RWPE2 (cell line): Measurements from ENCODE around the gene TMEM163.
"Not testable (repeated sequence)": the region's sequence is repeated elsewhere in the genome, so short reads cannot be mapped to it uniquely, and the experiment has no call there.

Experiments used
- ATAC-seq: fragments of 200-7000 bp; cut with Tn5 transposase; 3 replicates; pipeline ENCODE4 v1.9.1; 2021; ENCODE audit warnings: low read depth
- DNase-seq: peaks from one replicate; pipeline ENCODE4 v3.0.0-alpha.2; 2020; ENCODE audit warnings: low spot score
- H3K27ac ChIP-seq: fragments of 450-650 bp; 2 replicates; pipeline ENCODE4 v1.5.1; 2017; ENCODE audit warnings: mild to moderate bottlenecking; ENCODE audit not compliant: poor library complexity, severe bottlenecking
- H3K27me3 ChIP-seq: fragments of 250-450 bp; sonication (Bioruptor Pico); 2 replicates; pipeline ENCODE4 v1.5.1; 2021; ENCODE audit warnings: mild to moderate bottlenecking, moderate library complexity; ENCODE audit not compliant: insufficient read depth, poor library complexity, severe bottlenecking
- H3K36me3 ChIP-seq: fragments of 250-450 bp; sonication (Bioruptor Pico); 2 replicates; pipeline ENCODE4 v1.5.1; 2020; ENCODE audit warnings: low read depth, mild to moderate bottlenecking, moderate library complexity
- H3K4me1 ChIP-seq: fragments of 250-450 bp; sonication (Bioruptor Pico); 2 replicates; pipeline ENCODE4 v1.5.1; 2021; ENCODE audit warnings: mild to moderate bottlenecking, moderate library complexity; ENCODE audit not compliant: insufficient read depth, poor library complexity, severe bottlenecking
- H3K4me3 ChIP-seq: fragments of 250-450 bp; sonication (Bioruptor Pico); 2 replicates; pipeline ENCODE4 v1.5.1; 2021; ENCODE audit warnings: mild to moderate bottlenecking, moderate library complexity; ENCODE audit not compliant: severe bottlenecking
- H3K9me3 ChIP-seq: fragments of 250-450 bp; sonication (Bioruptor Pico); 2 replicates; pipeline ENCODE4 v1.5.1; 2021; ENCODE audit warnings: mild to moderate bottlenecking, moderate library complexity; ENCODE audit not compliant: severe bottlenecking
- TF ChIP-seq, protein P1 (sequence below): fragments of 450-650 bp; IDR thresholded peaks from one replicate; pipeline ENCODE4 v1.5.1; 2017; ENCODE audit warnings: mild to moderate bottlenecking, moderate library complexity; ENCODE audit not compliant: poor library complexity, severe bottlenecking

TMEM163 gene

DNA sequence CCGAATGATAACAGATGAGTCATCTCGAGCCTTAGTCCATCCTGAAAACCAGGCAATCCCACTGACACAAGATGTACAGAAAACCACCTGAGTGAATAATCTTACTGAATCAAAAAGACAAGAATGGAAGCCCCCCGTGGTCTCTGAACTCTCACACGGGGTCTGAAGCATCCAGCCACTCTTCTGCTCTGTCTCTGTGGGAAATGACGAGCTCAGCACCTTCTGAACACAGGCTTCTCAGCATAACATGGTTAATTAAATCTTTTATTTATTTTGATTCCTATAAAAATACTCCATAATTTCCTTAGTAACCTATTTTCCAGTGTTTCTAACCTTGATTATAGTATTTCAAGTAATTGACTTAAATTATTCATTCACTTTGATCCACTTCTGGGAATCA lies 203.7 kb downstream of the TMEM163 start:
- Histone ChIP-seq H3K9me3 (no peaks in the 10 kb centered on the region), H3K27ac (no peak overlapping the region), H3K36me3 (no peaks in the 10 kb centered on the region), H3K27me3 (no peaks in the 10 kb centered on the region), H3K4me1 (no peaks in the 10 kb centered on the region), H3K4me3 (no peak overlapping the region)
- DNase-seq (no peak), ATAC-seq (no peak)
- TF ChIP-seq, protein P1, sequence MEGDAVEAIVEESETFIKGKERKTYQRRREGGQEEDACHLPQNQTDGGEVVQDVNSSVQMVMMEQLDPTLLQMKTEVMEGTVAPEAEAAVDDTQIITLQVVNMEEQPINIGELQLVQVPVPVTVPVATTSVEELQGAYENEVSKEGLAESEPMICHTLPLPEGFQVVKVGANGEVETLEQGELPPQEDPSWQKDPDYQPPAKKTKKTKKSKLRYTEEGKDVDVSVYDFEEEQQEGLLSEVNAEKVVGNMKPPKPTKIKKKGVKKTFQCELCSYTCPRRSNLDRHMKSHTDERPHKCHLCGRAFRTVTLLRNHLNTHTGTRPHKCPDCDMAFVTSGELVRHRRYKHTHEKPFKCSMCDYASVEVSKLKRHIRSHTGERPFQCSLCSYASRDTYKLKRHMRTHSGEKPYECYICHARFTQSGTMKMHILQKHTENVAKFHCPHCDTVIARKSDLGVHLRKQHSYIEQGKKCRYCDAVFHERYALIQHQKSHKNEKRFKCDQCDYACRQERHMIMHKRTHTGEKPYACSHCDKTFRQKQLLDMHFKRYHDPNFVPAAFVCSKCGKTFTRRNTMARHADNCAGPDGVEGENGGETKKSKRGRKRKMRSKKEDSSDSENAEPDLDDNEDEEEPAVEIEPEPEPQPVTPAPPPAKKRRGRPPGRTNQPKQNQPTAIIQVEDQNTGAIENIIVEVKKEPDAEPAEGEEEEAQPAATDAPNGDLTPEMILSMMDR: no peak

DNA sequence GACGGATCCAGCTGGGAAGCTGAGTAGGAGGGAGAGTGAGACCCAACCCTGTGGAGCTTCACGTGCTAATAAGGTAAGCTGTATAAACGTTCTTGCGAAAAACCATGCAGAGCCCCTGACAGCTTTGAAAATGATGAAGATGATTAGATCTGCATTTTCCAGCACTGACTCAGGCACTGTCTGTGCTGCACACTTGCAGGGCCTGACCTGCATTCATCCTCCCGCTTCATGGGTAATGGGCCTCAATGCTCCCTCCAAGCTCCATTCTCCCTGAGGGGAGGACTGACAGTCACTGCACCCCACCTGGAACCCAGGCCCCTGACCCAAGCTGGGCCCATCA lies 205.4 kb downstream of the TMEM163 start:
- no peak for DNase-seq
- no peaks in the 10 kb centered on the region for H3K4me1 ChIP-seq
- no peak overlapping the region for H3K27ac ChIP-seq
- ATAC-seq: no peak
- no peaks in the 10 kb centered on the region for H3K27me3 ChIP-seq
- no peak overlapping the region for H3K4me3 ChIP-seq
- no peaks in the 10 kb centered on the region for H3K36me3 ChIP-seq
- no peaks in the 10 kb centered on the region for H3K9me3 ChIP-seq
- TF ChIP-seq, protein P1: no peak

DNA sequence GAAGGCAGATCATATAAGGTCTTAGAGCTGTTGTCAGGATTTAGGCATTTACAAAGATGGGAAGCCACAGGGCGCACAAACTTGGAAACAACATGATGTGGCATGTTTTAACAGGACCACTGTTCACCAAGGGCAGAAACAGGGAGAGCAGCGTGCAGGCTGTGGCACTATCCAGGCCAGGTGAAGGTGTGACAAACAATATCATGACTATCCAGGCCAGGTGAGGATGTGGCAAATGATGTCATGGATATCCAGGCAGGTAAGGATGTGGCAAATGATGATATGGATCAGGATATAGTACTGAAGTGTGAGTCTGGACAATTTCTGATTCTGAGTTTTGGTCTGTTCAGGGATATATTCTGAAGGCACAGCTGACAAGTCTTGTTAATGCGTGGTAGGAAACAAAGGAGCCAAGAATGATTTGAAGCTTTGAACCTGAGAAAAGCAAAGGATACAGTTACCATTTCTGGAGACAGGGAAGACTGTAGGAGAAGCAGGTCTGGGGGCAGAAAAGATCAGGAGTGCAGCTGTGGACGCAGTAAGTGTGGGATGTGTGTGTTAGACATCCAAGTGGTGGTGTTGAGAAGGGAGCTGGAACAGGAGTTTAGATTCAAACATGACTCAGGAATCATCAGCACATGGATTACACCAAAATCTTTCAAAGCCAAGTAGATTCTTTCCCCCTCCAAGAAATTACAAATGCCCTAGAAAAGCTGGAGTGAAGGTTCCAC lies 205.9 kb downstream of the TMEM163 start:
- no peaks in the 10 kb centered on the region for H3K27me3 ChIP-seq
- no peak overlapping the region for H3K27ac ChIP-seq
- DNase-seq (no peak), ATAC-seq (no peak)
- no peaks in the 10 kb centered on the region for H3K9me3 ChIP-seq
- no peaks in the 10 kb centered on the region for H3K36me3 ChIP-seq
- H3K4me3 ChIP-seq: no peak overlapping the region
- TF ChIP-seq, protein P1: no peak
- no peaks in the 10 kb centered on the region for H3K4me1 ChIP-seq

DNA sequence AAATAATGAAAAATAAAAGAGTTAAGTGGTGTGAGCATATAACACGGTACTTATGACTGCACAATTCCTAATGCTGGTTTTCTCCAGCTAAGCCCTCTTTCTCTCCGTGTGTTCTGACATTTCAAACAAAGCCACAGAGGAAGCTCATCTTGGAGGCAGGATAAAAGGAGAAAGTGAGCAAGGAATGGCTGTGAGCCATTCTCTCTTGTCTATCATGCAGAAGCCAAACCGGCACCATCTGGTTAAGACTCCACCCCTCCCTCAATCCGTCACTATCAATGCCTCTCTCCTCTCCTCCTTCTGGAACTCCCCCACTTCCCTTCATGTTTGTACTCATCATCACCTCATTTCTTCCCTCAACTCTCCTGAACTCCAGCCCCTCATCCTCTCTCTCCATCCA lies 210.4 kb downstream of the TMEM163 start:
- ATAC-seq: no peak
- TF ChIP-seq, protein P1: no peak
- Histone ChIP-seq H3K4me3 (no peak overlapping the region), H3K4me1 (no peaks in the 10 kb centered on the region), H3K9me3 (no peaks in the 10 kb centered on the region), H3K27me3 (no peaks in the 10 kb centered on the region), H3K36me3 (no peaks in the 10 kb centered on the region), H3K27ac (no peak overlapping the region)
- no peak for DNase-seq

DNA sequence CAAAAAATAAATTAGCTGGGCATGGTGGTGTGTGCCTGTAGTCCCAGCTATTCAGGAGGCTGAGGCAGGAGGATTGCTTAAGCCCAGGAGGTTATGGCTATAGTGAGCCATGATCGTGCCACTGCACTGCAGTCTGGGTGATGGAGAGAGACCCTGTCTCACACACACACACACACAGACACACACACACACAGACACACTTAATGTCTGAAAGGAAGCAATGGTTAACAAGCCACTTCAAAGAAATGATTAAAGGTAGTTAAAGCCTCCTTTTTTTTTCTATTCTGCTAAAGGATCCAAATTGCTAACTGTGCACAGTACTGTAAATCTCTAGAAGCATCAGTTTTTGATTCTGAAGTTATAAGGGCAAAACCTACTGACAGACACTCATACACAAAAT lies 211.1 kb downstream of the TMEM163 start:
- Histone ChIP-seq H3K4me3 (no peak overlapping the region), H3K27ac (no peak overlapping the region), H3K4me1 (no peaks in the 10 kb centered on the region), H3K27me3 (no peaks in the 10 kb centered on the region), H3K36me3 (no peaks in the 10 kb centered on the region), H3K9me3 (no peaks in the 10 kb centered on the region)
- TF ChIP-seq, protein P1: no peak
- DNase-seq: no peak
- no peak for ATAC-seq

DNA sequence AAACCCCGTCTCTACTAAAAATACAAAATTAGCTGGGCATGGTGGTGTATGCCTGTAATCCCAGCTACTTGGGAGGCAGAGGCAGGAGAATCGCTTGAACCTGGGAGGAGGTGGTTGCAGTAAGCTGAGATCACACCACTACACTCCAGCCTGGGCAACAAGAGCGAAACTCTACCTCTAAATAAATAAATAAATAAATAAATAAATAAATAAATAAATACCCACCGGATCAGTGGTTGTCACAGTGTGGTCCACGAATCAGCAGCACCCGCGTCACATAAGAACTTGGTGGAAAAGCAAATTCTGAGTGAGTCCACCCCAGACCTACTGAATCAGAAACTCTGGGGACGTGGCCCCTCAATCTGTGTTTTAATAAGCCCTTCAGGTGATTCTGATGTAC lies 211.6 kb downstream of the TMEM163 start:
- not testable (repeated sequence) for H3K27me3 ChIP-seq, H3K27ac ChIP-seq, DNase-seq, H3K4me3 ChIP-seq, ATAC-seq, H3K4me1 ChIP-seq, H3K36me3 ChIP-seq, H3K9me3 ChIP-seq
